HK-2 (cell line): ENCODE measurements around the gene FAM174B.
"Not testable (repeated sequence)": the region's sequence is repeated elsewhere in the genome, so short reads cannot be mapped to it uniquely, and the experiment has no call there.

Source experiments
- DNase-seq: peaks from one replicate; pipeline ENCODE4 v3.0.0-alpha.2; 2018; ENCODE audit not compliant: unreplicated experiment

The FAM174B gene

GRCh38 chr15:92617549-92618520 lies 37.7 kb downstream of the FAM174B start:
- DNase-seq, result no peak

- DNase-seq, result no peak
Measured at GRCh38 chr15:92616621-92617548, 38.7 kb downstream of the FAM174B start.

GRCh38 chr15:92614791-92615785 lies 40.5 kb downstream of the FAM174B start:
- no peak for DNase-seq

DNA sequence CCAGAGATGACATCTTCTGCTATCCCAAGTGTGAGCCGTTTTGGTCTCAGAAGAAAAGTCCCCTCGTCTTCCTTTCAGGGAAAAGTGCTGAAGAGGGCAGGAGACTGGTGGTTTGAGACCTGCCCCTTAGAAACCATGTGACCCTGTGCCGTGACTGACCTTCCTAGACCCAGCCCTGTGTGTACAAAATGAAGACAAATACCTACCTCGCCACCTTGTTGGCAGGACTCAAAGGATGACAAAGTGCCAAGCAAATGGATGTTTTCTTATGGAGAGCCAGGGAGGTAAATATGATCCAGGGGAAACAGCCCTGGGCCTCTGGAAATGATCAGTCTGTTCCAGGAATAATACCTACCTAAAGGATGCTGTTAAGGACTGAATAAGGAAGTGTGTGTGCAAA lies 41.3 kb downstream of the FAM174B start:
- no peak for DNase-seq

DNA sequence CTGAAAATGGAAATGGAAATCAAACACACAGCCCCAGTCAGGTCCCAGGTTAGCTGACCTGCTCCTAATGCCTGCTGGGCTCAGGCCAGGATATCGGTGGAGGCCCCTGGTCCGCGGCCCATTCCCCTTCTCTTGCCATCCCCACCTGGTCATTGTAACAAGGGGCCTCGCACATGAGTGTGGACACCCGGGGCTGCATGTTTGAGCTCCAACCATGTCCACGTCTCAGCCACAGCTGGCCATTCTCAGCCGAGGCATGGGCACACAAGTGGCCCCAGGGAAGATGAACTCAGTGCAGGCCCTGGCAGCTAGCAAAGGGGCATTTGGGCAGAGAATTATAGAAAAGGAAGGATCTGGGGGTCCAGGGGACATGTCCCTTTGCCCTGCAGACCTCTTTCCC lies 41.7 kb downstream of the FAM174B start:
- no peak for DNase-seq

- DNase-seq, result no peak
Measured at GRCh38 chr15:92612891-92613290, 42.7 kb downstream of the FAM174B start.

GRCh38 chr15:92611995-92612745 lies 43.4 kb downstream of the FAM174B start:
- no peak for DNase-seq

GRCh38 chr15:92611150-92611549 lies 44.4 kb downstream of the FAM174B start:
- DNase-seq, result no peak

GRCh38 chr15:92610101-92610520 lies 45.5 kb downstream of the FAM174B start:
- DNase-seq, result no peak

DNA sequence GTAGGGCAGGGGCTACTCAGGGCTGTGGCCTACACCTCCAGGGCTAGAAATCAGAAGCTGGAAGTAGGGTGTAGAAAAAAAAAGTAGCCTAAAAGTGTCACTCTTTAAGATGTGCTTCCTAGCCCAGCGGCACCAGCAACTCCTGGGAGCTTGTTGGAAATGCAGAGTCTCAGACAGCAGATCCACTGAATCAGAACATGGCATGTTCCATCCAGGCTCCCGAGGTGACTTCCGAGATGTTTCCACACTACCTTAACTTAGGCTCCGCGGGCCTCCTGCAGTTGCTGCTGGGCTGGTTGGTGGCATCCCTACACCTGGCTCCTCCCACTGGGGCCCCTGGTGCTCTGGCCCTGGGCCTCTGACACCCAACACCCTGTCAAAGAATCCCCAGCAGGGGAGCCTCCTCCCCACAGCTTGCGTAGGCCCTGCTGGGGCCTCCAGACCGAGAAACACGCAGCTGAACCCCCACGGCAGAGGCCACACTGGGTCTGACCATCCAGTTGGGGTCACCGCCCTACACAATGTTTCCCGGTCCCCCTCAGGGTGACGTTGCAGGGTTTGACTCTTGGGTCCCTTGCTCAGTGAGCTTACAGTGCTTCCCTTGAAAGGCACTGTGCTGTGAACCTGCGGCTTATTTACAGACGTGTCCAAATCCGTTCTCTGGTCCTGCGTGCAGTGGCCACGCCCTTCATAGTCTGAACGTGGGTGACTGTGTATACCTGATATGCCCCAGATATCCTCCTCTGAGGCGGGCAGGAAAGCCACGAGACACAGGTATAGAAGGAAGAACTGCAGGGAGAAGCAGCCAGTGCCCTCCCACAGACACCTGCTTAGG lies 46.5 kb downstream of the FAM174B start:
- no peak for DNase-seq

- not testable (repeated sequence) for DNase-seq
Measured at GRCh38 chr15:92606836-92607150, 48.8 kb downstream of the FAM174B start.

GRCh38 chr15:92606126-92606835 lies 49.3 kb downstream of the FAM174B start:
- no peak for DNase-seq

DNA sequence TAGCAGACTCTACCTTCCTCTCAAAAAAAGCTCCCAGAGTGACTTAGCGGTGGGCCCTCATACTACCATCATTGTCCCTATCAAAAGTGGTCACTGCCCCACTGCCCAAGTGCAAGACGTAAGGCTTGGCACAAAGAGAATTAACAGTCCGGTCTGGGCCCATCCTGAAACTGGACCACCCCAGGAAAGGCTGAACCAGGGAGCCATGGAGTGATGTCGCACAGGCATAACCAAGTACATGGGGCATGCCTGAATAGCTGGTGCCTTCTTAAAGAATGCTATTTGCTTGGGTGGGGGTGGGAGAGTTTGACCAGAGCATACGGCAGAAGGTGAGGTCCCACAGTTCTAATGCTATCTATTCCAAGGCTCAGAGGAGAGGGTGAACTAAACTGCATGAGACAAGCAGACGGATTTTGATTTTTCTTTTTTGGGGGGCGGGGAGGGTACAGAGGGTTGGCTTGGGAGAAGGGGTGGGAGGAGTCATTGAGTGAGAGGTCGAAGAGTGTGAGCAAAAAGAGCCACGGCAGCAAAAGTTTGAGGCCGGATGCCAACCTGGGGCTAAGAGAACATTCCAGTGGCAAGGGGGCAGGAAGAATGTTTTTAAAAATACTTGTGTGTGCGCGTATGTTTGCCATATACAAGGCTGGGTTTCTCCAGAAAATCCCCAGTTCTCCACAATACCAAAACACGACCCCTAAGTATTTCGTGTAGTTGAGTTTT lies 50.2 kb downstream of the FAM174B start:
- no peak for DNase-seq

GRCh38 chr15:92603743-92604470 lies 51.7 kb downstream of the FAM174B start:
- no peak for DNase-seq

GRCh38 chr15:92603278-92603677 lies 52.3 kb downstream of the FAM174B start:
- no peak for DNase-seq

- DNase-seq, result no peak
Measured at GRCh38 chr15:92602267-92602593, 53.3 kb downstream of the FAM174B start.

GRCh38 chr15:92601592-92602266 lies 53.8 kb downstream of the FAM174B start:
- DNase-seq, result no peak
